HS-27A (cell line): ENCODE measurements around the gene PCDH10.

ENCODE experiments used
- DNase-seq: peaks from one replicate; pipeline ENCODE4 v3.0.0-alpha.2; 2012; ENCODE audit warnings: low read depth, missing footprints

The PCDH10 gene

DNA sequence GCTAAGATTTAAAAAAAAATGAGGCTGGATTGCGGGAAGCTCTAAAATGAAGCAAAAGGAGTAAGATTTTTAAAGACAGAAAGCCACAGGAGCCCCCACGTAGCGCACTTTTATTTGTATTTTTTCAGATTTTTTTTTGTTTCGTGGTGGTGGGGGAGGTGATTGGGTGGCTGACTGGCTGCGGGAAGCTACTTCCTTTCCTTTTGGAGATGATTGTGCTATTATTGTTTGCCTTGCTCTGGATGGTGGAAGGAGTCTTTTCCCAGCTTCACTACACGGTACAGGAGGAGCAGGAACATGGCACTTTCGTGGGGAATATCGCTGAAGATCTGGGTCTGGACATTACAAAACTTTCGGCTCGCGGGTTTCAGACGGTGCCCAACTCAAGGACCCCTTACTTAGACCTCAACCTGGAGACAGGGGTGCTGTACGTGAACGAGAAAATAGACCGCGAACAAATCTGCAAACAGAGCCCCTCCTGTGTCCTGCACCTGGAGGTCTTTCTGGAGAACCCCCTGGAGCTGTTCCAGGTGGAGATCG lies 908 bp downstream of the PCDH10 start:
- no peak for DNase-seq

DNA sequence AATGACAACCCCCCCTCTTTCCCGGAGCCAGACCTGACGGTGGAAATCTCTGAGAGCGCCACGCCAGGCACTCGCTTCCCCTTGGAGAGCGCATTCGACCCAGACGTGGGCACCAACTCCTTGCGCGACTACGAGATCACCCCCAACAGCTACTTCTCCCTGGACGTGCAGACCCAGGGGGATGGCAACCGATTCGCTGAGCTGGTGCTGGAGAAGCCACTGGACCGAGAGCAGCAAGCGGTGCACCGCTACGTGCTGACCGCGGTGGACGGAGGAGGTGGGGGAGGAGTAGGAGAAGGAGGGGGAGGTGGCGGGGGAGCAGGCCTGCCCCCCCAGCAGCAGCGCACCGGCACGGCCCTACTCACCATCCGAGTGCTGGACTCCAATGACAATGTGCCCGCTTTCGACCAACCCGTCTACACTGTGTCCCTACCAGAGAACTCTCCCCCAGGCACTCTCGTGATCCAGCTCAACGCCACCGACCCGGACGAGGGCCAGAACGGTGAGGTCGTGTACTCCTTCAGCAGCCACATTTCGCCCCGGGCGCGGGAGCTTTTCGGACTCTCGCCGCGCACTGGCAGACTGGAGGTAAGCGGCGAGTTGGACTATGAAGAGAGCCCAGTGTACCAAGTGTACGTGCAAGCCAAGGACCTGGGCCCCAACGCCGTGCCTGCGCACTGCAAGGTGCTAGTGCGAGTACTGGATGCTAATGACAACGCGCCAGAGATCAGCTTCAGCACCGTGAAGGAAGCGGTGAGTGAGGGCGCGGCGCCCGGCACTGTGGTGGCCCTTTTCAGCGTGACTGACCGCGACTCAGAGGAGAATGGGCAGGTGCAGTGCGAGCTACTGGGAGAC lies 1.6 kb downstream of the PCDH10 start:
- DNase-seq: no peak

GRCh38 chr4:133151341-133151690 lies 2.2 kb downstream of the PCDH10 start:
- no peak for DNase-seq

DNA sequence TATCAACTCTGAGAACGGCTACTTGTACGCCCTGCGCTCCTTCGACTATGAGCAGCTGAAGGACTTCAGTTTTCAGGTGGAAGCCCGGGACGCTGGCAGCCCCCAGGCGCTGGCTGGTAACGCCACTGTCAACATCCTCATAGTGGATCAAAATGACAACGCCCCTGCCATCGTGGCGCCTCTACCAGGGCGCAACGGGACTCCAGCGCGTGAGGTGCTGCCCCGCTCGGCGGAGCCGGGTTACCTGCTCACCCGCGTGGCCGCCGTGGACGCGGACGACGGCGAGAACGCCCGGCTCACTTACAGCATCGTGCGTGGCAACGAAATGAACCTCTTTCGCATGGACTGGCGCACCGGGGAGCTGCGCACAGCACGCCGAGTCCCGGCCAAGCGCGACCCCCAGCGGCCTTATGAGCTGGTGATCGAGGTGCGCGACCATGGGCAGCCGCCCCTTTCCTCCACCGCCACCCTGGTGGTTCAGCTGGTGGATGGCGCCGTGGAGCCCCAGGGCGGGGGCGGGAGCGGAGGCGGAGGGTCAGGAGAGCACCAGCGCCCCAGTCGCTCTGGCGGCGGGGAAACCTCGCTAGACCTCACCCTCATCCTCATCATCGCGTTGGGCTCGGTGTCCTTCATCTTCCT lies 2.7 kb downstream of the PCDH10 start:
- no peak for DNase-seq

DNA sequence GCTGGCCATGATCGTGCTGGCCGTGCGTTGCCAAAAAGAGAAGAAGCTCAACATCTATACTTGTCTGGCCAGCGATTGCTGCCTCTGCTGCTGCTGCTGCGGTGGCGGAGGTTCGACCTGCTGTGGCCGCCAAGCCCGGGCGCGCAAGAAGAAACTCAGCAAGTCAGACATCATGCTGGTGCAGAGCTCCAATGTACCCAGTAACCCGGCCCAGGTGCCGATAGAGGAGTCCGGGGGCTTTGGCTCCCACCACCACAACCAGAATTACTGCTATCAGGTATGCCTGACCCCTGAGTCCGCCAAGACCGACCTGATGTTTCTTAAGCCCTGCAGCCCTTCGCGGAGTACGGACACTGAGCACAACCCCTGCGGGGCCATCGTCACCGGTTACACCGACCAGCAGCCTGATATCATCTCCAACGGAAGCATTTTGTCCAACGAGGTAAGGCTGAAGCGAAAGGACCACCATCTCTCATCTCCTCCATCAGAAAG lies 3.3 kb downstream of the PCDH10 start:
- no peak for DNase-seq

- no peak for DNase-seq
These were observed 3.9 kb downstream of the PCDH10 start for GRCh38 chr4:133152831-133153481.

DNA sequence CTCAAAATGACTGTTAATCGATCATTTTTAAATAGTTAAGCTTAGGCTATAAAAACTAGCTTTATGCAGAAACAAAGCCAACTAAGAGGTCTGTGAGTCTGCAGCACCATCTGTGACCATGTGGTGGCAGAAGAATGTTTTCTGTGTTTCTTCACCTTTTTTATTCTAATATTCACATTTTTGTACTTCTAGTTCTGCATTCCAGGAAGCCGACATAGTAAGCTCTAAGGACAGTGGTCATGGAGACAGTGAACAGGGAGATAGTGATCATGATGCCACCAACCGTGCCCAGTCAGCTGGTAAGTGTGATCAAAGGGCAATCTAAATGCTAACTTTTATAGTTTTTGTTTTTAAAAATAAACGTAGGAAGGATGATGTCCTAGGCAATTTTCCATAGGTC lies 5.6 kb downstream of the PCDH10 start:
- no peak for DNase-seq

- DNase-seq: no peak
These were observed 7.0 kb downstream of the PCDH10 start for GRCh38 chr4:133156096-133156495.

DNA sequence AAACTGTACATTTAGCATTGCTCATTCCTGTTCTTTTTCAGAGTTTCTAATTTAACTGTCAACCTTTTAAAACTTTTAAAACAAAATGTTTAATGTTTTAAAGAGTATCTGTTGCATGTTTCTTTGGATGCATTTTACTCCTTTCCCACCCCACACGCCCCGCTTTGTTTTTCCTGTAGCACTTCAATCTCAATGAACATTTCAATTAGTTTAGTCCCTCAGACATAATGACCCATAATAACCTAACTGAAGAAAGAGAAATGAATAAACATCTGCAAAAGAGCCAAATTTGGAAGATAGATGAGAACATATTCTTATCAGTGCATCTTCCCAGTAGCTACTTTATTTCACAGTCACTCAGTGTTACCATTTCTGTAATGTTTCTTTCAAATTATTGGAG lies 7.5 kb downstream of the PCDH10 start:
- no peak for DNase-seq

GRCh38 chr4:133157460-133158160 lies 8.5 kb downstream of the PCDH10 start:
- DNase-seq: no peak

DNA sequence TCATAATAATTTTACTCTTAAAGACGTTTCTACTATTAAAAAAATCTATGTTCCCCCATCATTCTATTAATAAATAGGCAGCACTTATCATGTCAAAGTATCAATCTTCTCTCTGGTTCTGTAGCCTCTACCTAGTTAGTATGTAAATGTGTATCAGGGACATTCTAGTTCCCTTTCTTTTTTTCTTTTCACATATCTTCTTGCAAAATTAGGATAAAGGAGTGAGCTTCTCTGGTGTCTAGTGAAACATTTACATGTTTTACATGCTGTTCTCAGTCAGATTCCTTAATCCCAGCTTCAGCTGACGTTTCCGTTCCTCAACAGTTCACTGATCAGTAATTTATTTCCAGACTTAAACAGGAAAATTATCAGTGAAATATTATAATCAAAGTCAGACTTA lies 11.8 kb downstream of the PCDH10 start:
- no peak for DNase-seq

- no peak for DNase-seq
These were observed 12.6 kb downstream of the PCDH10 start for GRCh38 chr4:133161570-133162295.

DNA sequence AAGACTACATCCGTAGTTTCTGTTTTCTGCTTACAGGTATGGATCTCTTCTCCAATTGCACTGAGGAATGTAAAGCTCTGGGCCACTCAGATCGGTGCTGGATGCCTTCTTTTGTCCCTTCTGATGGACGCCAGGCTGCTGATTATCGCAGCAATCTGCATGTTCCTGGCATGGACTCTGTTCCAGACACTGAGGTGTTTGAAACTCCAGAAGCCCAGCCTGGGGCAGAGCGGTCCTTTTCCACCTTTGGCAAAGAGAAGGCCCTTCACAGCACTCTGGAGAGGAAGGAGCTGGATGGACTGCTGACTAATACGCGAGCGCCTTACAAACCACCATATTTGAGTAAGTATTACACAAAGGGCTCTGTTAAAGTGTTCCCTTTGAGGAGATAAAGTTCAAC lies 13.8 kb downstream of the PCDH10 start:
- no peak for DNase-seq

- no peak for DNase-seq
These were observed 29.9 kb downstream of the PCDH10 start for GRCh38 chr4:133178956-133179355.

GRCh38 chr4:133186210-133186609 lies 37.1 kb downstream of the PCDH10 start:
- peak; percentile 19 for DNase-seq

GRCh38 chr4:133186845-133187244 lies 37.8 kb downstream of the PCDH10 start:
- DNase-seq: peak; percentile 34

- DNase-seq: no peak
These were observed 39.5 kb downstream of the PCDH10 start for GRCh38 chr4:133188433-133189146.

GRCh38 chr4:133189147-133189517 lies 40.0 kb downstream of the PCDH10 start:
- no peak for DNase-seq

DNA sequence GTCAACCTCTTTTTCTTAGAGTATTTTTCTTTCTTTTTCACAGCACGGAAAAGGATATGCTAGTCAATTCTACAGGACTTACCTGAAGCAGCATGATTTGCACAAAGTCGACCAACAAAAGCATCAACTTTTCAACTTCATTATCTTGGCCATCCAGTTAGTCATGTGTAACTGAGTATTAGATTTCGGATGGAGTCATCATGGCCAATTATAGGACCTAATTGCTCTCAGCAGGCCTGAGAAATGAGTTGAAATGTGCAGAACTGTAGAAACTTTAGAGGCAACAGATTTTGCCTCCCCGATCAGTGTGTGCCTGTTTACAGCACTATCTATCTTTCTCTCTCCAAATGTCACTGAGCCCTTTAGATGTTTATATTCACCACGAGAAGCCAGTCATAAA lies 41.0 kb downstream of the PCDH10 start:
- DNase-seq: no peak

DNA sequence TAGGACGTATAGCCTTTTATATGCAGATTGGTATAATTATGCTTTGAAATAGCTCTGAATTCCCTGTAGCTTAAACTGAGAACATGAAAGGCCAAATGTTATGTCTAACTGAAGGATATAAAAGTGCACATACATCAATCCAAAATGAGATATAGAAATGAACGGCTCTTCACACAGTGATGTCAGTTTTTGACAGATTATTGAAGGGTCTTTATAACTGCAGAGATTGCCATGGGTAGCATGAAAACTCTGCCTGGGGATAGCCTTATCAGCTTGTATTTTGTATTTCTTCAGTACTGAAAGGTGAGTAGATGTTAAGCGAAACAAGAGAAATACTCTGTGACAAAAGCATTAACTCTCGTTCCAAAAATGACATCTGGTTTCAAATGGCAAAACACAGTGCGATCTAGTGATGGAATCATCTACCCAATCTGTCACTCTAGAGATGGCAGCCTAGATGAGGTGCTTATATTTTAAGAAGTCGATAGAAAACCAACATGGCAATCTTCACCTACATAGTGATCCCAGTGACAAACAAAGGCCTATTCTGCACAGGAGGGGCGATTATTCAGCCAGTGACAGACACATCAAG lies 59.7 kb downstream of the PCDH10 start:
- DNase-seq: no peak
